Caki2 (cell line): ENCODE results near the gene FADS3. TPM values are rescaled to one million over a fixed set of nuclear protein-coding genes. Genes with fewer than 3 reads are reported as not detected.

Experiments used
- DNase-seq: peaks from one replicate; pipeline ENCODE4 v3.0.0-alpha.2; 2015; ENCODE audit warnings: low read depth
- in situ Hi-C: cut with HindIII; loops from 2 replicates; pipeline ENCODE4 v1.10.0; 2016; ENCODE audit warnings: low sequenced_read_pairs, low pct_unique_long_range_greater_than_20kb, mixed read lengths
- total RNA-seq: library from RNA; depleted of rRNA; stranded (reverse); fragments of >200 nt; shearing (Covaris generic); gene quantifications from 2 replicates; pipeline ENCODE4 v1.2.3, GENCODE V29; 2014; ENCODE audit warnings: low replicate concordance; rRNA removed

Gene FADS3
- total RNA-seq, 1 experiment from 2014 or later = 95.6 TPM

DNA sequence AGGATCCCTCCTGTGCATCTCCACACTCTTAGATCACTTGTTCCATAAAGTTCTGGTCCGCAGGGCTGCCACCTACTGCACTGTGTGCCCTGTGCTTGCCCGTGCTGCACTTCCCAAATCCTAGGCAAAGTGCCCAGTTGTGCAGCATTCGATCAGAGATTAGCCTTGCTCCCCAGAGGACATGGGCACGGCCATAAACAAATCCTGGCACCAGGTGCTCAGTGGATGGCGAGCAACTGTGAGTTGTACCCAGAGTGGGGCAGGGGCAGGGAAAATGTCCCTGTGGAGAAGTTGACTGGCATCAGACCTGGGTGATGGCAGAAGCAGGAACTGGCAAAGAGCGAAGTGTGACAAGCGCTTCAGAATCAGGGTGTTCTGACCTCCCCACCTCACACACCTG is 58.6 kb downstream of the FADS3 start:
- in situ Hi-C loops = no loop called here
- no peak for DNase-seq

DNA sequence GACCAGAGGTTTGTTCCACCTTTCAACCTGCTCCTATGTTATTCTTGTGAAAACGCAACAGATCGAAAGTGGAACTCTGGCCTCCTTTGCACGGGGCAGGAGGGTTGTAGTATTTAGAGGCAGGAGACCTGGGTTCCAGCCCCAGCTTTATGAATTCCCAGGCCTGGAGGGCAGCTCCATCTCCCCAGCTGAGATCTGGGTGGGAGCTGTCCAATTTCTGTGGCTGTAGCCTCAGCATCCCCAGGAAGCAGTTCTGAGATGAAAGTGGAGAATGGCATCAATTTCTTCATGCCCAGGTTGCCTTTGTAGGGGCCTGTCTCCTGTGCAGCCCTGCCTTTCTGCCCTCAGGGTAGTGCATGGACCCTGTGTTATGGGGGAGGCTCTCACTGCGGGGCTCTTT is 59.1 kb downstream of the FADS3 start:
- in situ Hi-C loops = no loop called here
- no peak for DNase-seq

DNA sequence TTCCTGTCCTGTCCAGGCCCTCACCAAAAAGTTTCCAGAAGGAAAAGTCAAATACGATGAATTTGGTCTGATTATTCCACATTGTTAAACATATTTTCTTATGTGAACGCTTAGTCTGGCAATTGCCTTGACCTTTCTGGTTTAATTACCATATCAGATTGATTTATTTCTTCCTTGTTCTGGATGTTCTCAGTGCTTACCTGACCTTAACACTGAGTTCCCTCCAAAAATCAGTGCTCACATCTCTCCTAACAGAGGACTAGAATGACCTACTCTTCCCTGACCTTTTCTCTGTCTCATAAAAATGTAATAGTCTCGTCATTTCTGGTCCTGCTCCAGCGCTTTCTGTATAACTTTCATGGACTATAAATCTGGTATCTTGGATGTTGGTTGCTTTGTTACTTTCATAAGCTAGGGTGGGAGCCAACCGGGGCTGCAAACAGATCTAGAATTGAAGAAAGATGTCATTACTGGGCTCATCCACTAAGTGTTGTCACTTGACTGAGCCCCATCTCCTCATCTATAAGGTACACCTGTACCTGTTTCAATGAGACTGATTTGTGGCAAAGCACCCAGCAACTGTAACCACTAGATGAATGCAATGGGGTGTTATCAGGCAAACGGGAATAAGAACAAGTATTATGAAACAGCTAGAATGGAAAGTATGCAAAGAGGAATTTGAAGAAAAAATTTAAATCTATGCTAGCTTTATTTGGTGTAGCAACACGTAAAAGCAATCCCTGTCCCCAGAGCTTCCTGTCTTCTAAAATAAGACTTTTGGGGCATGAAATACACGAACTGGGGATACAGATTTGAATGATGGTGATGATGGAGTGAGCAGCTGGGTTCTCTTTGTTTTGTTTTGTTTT is 60.9 kb downstream of the FADS3 start:
- in situ Hi-C loops = no loop called here
- DNase-seq = no peak

DNA sequence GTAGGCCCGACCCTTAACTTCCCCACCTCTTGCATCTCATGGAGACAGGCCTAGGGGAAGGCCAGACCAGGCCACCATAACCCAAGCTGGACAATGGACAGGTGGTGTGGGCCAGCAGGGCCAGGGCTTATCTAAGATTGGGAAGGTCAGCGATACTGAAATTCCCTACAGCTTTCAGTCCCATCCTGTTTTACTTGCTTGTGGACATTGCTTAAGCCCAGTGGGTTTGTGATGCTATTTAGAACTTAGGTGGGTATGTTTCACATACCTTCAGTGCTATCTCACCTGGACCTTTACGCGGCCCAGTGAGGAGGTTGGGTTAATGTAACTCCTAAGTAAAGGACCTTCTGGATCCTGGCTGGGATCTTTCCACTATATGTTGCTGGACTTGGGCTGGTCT is 61.5 kb downstream of the FADS3 start:
- no peak for DNase-seq
- in situ Hi-C loops = no loop called here

DNA sequence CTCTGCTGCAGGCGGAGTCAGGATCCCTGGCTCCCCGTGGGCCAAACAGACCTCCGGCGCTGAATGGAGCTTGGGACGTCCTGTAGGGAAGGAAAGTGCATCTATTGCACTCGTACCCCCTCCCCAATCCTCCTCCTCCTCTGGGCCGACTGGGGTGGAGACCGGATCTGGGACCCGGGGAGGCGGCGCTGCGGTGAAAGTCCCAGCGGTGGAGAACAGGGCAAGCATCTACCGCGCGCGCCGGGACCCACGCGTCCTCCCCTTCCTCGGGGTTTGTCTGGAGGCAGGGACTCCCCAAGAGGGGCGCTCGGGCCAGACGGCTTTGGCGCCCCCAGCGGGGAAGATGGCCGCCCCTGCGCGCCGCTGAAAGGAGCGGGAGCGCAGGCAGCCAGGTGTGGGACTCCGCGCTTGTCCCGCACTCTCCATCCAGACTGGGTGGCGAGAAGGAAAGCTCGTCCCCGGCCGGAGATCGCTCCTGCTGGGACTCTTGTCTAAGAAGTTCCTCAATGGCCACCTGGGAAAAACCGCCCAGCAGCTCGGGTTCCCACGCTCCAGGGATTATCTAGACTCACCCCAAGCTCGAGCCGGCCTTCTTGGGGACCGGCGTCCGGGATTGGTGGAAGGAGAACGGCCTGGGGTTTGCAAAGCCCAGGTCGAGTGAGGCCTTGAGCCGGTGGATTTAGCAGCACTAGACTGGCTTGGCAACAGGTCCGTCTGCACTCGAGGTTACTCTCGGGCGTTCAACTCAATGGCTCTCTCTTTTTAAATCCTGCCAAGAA is 62.5 kb downstream of the FADS3 start:
- in situ Hi-C loops = no loop called here
- DNase-seq = no peak

DNA sequence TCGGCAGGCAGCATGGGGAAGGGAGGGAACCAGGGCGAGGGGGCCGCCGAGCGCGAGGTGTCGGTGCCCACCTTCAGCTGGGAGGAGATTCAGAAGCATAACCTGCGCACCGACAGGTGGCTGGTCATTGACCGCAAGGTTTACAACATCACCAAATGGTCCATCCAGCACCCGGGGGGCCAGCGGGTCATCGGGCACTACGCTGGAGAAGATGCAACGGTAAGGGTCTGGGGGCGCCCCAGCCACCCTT is 63.0 kb downstream of the FADS3 start:
- in situ Hi-C loops = no loop called here
- no peak for DNase-seq

DNA sequence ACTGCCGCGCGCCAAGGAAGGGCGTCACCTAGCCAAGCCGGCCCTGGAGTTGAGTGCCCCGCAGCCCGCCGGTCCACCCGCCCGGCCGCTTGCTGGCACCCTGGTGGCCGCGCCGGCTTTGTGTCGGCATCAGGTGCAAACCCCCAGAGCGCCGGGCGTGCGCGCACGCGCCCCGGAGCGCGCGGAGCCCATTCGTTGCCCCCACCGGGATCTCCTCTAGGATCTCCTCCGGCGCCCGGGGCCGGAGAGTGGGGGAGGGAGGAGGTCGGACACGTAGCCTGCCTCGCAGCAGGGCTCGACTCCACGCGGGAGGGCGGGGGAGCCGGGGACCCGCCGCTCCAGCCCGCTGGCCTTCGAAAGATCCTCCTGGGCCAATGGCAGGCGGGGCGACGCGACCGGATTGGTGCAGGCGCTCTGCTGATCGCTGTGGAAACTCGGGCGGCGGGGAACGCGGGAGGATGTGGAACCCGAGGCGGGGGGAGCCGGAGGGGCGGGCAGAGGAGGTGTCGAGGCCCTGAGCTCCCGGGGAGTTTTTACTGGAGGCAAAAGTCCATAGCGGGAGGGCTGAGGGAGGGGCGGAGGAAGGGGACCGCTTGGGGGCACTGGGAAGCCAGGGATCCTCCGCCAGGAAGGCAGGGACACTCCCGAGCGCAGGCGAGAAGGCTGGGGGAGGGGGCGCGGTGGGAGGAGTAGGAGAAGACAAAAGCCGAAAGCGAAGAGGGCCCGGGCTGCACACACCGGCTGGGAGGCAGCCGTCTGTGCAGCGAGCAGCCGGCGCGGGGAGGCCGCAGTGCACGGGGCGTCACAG is 63.6 kb downstream of the FADS3 start, which contains the start of gene FADS2:
Gene FADS2, plus strand, starts transcription at position 730 of the 808 bp plus-strand sequence. CDS start 91 bp downstream, outside the sequence.
- no peak for DNase-seq
- in situ Hi-C loops = no loop called here

DNA sequence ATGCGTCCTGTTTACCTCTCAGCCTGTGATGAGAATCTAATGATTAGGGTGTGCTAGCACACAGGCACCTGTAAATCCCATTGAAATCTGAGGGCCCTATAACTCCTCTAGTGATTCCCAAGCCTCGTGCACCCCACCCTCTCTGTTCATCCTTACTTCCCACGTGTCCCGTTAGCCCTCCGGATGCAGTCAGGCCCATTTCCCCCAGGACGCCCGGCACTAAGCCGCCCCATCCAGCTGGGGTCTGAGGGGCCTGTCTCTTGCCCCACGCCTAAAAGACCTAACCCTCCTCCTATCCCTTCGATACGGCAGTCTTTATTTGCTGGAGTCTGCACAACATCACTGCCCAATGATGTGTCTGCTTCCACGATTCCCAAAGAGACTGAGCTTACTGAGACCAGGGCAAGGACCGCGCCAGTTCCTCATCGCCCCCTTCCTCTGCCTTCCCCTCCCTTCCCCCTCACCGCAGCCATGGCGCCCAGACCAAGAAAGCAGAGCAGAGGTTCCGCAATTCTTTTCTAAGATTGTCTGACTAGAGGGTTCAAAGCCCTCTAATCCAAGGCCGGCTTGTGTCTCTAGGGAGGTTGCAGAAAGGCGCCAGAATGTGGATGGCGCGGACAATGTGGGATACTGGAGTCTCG is 64.3 kb downstream of the FADS3 start:
- DNase-seq = no peak
- in situ Hi-C loops = no loop called here

Other genes with a start within 250 kb of the FADS3 start
- 0.74 and 2.4 TPM in 2 replicates for gene DAGLA, start 211.2 kb downstream of the FADS3 start, total RNA-seq
- 2.5 and 7.4 TPM in 2 replicates for gene MYRF, start 138.9 kb downstream of the FADS3 start, total RNA-seq
- gene TMEM258, start 98.9 kb downstream of the FADS3 start, total RNA-seq = 61.3 and 85.2 TPM in 2 replicates
- gene FEN1, start 98.6 kb downstream of the FADS3 start, total RNA-seq = 61.0 and 66.9 TPM in 2 replicates
- 49.8 and 55.0 TPM in 2 replicates for gene FADS1, start 74.5 kb downstream of the FADS3 start, total RNA-seq
- 5.7 and 8.6 TPM in 2 replicates for gene FADS2, start 63.2 kb downstream of the FADS3 start, total RNA-seq
- gene RAB3IL1, start 26.0 kb upstream of the FADS3 start, total RNA-seq = 7.5 and 9.6 TPM in 2 replicates
- gene BEST1, start 58.8 kb upstream of the FADS3 start, total RNA-seq = not detected in 2 replicates
- 2,721 and 2,840 TPM in 2 replicates for gene FTH1, start 76.1 kb upstream of the FADS3 start, total RNA-seq
- 28.8 and 34.7 TPM in 2 replicates for gene INCENP, start 232.5 kb upstream of the FADS3 start, total RNA-seq